A549 (cell line): ENCODE data around the gene MBNL1.

Experiments used
- CEBPB ChIP-seq, 2 experiments: fragments of >200 bp in 1 of 2; sonication (Bioruptor Twin) in 1 of 2; formaldehyde crosslinking in 1 of 2; IDR thresholded peaks; 2 replicates each; pipeline ENCODE4 v1.6.1; 2012 to 2016
- EP300 ChIP-seq, 2 experiments: fragments of >200 bp; sonication (Bioruptor Twin); formaldehyde crosslinking; IDR thresholded peaks; 2 replicates in 1 of 2; 3 replicates in 1 of 2; pipeline ENCODE4 v1.6.1; 2016 to 2017
- KDM1A ChIP-seq: fragments of 200-600 bp; sonication (generic); IDR thresholded peaks from 2 replicates; pipeline ENCODE4 v1.6.1; 2016; ENCODE audit warnings: low read depth, mild to moderate bottlenecking
- MAFK ChIP-seq: fragments of 450-650 bp; IDR thresholded peaks from 2 replicates; pipeline ENCODE4 v1.6.1; 2014; ENCODE audit not compliant: partially characterized antibody
- POLR2A ChIP-seq: IDR thresholded peaks from 2 replicates; pipeline ENCODE4 v1.6.1; 2012; ENCODE audit warnings: mild to moderate bottlenecking, low read length
- TF ChIP-seq, protein P1 (sequence below): fragments of >200 bp; sonication (Bioruptor Twin); formaldehyde crosslinking; IDR thresholded peaks from 3 replicates; pipeline ENCODE4 v1.5.1; 2016
- TF ChIP-seq, protein P2 (sequence below): fragments of 200-600 bp; sonication (generic); IDR thresholded peaks from 2 replicates; pipeline ENCODE4 v1.6.1; 2016; ENCODE audit warnings: antibody characterized with exemption, mild to moderate bottlenecking, moderate library complexity
- TF ChIP-seq, protein P3 (sequence below): fragments of 450-650 bp; IDR thresholded peaks from 2 replicates; pipeline ENCODE4 v1.6.1; 2014; ENCODE audit warnings: antibody characterized with exemption
- TF ChIP-seq, protein P4 (sequence below): IDR thresholded peaks from 2 replicates; pipeline ENCODE4 v1.6.1; 2012; ENCODE audit warnings: low read depth, borderline replicate concordance

DNA sequence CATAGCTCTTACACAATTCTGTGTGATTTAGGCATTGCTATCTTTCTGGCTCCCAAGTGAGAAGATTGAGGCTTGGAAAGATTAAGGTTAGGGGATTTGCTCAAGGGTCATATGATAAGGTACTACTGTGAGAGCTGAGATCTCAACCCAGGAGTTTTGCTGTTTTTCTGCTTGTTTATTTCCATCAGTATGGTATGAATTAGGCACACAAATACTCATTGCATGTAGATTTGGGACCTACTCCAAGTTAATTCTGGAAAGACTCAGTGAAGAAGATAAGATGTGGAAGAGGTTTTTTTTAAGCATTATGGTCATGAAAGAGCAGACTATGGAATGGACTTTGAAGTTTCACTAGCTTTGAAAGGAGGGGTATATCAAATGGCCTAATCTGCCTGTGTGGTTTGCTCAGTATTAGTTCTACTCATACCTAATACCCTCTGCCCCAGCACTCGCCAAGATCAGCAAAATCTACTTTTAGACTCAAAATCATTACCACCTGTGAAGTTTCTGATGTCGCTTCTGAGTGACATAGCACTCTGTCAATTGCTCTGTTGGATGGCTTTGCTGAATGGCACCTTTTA lies 12.5 kb downstream of the MBNL1 start:
- TF ChIP-seq MAFK = no peak
- TF ChIP-seq, protein P1, sequence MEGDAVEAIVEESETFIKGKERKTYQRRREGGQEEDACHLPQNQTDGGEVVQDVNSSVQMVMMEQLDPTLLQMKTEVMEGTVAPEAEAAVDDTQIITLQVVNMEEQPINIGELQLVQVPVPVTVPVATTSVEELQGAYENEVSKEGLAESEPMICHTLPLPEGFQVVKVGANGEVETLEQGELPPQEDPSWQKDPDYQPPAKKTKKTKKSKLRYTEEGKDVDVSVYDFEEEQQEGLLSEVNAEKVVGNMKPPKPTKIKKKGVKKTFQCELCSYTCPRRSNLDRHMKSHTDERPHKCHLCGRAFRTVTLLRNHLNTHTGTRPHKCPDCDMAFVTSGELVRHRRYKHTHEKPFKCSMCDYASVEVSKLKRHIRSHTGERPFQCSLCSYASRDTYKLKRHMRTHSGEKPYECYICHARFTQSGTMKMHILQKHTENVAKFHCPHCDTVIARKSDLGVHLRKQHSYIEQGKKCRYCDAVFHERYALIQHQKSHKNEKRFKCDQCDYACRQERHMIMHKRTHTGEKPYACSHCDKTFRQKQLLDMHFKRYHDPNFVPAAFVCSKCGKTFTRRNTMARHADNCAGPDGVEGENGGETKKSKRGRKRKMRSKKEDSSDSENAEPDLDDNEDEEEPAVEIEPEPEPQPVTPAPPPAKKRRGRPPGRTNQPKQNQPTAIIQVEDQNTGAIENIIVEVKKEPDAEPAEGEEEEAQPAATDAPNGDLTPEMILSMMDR = no peak
- no peak for TF ChIP-seq EP300 (IDR thresholded peaks at IDR 0.05)
- TF ChIP-seq, protein P2, sequence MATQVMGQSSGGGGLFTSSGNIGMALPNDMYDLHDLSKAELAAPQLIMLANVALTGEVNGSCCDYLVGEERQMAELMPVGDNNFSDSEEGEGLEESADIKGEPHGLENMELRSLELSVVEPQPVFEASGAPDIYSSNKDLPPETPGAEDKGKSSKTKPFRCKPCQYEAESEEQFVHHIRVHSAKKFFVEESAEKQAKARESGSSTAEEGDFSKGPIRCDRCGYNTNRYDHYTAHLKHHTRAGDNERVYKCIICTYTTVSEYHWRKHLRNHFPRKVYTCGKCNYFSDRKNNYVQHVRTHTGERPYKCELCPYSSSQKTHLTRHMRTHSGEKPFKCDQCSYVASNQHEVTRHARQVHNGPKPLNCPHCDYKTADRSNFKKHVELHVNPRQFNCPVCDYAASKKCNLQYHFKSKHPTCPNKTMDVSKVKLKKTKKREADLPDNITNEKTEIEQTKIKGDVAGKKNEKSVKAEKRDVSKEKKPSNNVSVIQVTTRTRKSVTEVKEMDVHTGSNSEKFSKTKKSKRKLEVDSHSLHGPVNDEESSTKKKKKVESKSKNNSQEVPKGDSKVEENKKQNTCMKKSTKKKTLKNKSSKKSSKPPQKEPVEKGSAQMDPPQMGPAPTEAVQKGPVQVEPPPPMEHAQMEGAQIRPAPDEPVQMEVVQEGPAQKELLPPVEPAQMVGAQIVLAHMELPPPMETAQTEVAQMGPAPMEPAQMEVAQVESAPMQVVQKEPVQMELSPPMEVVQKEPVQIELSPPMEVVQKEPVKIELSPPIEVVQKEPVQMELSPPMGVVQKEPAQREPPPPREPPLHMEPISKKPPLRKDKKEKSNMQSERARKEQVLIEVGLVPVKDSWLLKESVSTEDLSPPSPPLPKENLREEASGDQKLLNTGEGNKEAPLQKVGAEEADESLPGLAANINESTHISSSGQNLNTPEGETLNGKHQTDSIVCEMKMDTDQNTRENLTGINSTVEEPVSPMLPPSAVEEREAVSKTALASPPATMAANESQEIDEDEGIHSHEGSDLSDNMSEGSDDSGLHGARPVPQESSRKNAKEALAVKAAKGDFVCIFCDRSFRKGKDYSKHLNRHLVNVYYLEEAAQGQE = no peak
- TF ChIP-seq, protein P3, sequence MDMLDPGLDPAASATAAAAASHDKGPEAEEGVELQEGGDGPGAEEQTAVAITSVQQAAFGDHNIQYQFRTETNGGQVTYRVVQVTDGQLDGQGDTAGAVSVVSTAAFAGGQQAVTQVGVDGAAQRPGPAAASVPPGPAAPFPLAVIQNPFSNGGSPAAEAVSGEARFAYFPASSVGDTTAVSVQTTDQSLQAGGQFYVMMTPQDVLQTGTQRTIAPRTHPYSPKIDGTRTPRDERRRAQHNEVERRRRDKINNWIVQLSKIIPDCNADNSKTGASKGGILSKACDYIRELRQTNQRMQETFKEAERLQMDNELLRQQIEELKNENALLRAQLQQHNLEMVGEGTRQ = no peak
- TF ChIP-seq, protein P4, sequence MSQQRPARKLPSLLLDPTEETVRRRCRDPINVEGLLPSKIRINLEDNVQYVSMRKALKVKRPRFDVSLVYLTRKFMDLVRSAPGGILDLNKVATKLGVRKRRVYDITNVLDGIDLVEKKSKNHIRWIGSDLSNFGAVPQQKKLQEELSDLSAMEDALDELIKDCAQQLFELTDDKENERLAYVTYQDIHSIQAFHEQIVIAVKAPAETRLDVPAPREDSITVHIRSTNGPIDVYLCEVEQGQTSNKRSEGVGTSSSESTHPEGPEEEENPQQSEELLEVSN = no peak
- TF ChIP-seq POLR2A = no peak
- TF ChIP-seq CEBPB (IDR thresholded peaks at IDR 0.05) = no peak
- TF ChIP-seq KDM1A = no peak
